Hepatocyte (in vitro differentiated cells): ENCODE results near the gene KRT6B. TPM values are rescaled to one million over a fixed set of nuclear protein-coding genes. Genes with fewer than 3 reads are reported as not detected.

ENCODE experiments used
- DNase-seq: peaks from one replicate; pipeline ENCODE4 v3.0.0-alpha.2; 2016; ENCODE audit warnings: low spot score
- H2AFZ ChIP-seq: fragments of 200-600 bp; sonication (generic); 2 replicates; pipeline ENCODE4 v1.6.0; 2016; ENCODE audit warnings: antibody characterized with exemption, mild to moderate bottlenecking
- H3K27ac ChIP-seq: fragments of 200-600 bp; sonication (generic); 2 replicates; pipeline ENCODE4 v1.5.1; 2016; ENCODE audit warnings: mild to moderate bottlenecking
- H3K27me3 ChIP-seq: fragments of 200-600 bp; sonication (generic); 2 replicates; pipeline ENCODE4 v1.6.1; 2016
- H3K36me3 ChIP-seq: fragments of 200-600 bp; sonication (generic); replicated peaks from 2 replicates; pipeline ENCODE4 v1.5.1; 2016; ENCODE audit warnings: low read depth; ENCODE audit not compliant: insufficient read depth
- H3K4me1 ChIP-seq: fragments of 200-600 bp; sonication (generic); 2 replicates; pipeline ENCODE4 v1.5.1; 2016; ENCODE audit warnings: mild to moderate bottlenecking, moderate library complexity; ENCODE audit not compliant: insufficient read depth
- H3K4me2 ChIP-seq: fragments of 200-600 bp; sonication (generic); 2 replicates; pipeline ENCODE4 v1.6.0; 2016
- H3K4me3 ChIP-seq: fragments of 200-600 bp; sonication (generic); 2 replicates; pipeline ENCODE4 v1.5.1; 2016; ENCODE audit warnings: mild to moderate bottlenecking
- H3K79me2 ChIP-seq: fragments of 200-600 bp; sonication (generic); 2 replicates; pipeline ENCODE4 v1.6.0; 2017; ENCODE audit warnings: mild to moderate bottlenecking
- H3K9me2 ChIP-seq: fragments of 200-600 bp; sonication (generic); replicated peaks from 2 replicates; pipeline ENCODE4 v1.6.0; 2017; ENCODE audit warnings: mild to moderate bottlenecking; ENCODE audit not compliant: insufficient read depth
- H3K9me3 ChIP-seq: fragments of 200-600 bp; sonication (generic); 2 replicates; pipeline ENCODE4 v1.5.1; 2016; ENCODE audit warnings: low read depth, mild to moderate bottlenecking
- H4K20me1 ChIP-seq: fragments of 200-600 bp; sonication (generic); 2 replicates; pipeline ENCODE4 v1.6.0; 2016; ENCODE audit warnings: mild to moderate bottlenecking; ENCODE audit not compliant: insufficient read depth, poor library complexity, severe bottlenecking
- EZH2 ChIP-seq: fragments of 200-600 bp; sonication (generic); IDR thresholded peaks from 2 replicates; pipeline ENCODE4 v1.6.1; 2016; ENCODE audit warnings: antibody characterized with exemption, mild to moderate bottlenecking, borderline replicate concordance
- EZH2phosphoT487 ChIP-seq: fragments of 200-600 bp; sonication (generic); IDR thresholded peaks from one replicate; pipeline ENCODE4 v1.6.1; 2018; ENCODE audit warnings: antibody characterized with exemption, mild to moderate bottlenecking, low read depth, moderate library complexity; ENCODE audit not compliant: unreplicated experiment, severe bottlenecking
- WGBS: methylation state at CpG from one replicate; pipeline ENCODE4 v1.1.6; 2016; ENCODE audit warnings: low lambda C conversion rate; ENCODE audit errors: missing lambda C conversion rate; 5-methylcytosine and 5-hydroxymethylcytosine counted together
- polyA plus RNA-seq: library from polyadenylated mRNA; unstranded; fragments of >200 nt; fragmentation: Nextera tagmentation; extraction: Ambion mirVana; gene quantifications from 2 replicates; pipeline ENCODE4 v1.2.1, GENCODE V29; 2016
- total RNA-seq: library from RNA; depleted of rRNA; stranded (reverse); fragments of >200 nt; gene quantifications from 2 replicates; pipeline ENCODE4 v1.2.3, GENCODE V29; 2014
- TF ChIP-seq, protein P1 (sequence below): fragments of 200-600 bp; sonication (generic); IDR thresholded peaks from 2 replicates; pipeline ENCODE4 v1.5.1; 2016; ENCODE audit warnings: antibody characterized with exemption, mild to moderate bottlenecking; ENCODE audit not compliant: poor library complexity

Gene KRT6B
- total and polyA plus RNA-seq, 2 experiments from 2014 or later: 0.42 TPM; not detected in 1

- Histone ChIP-seq H3K27ac (no peak overlapping the region), H3K9me3 (no peaks in the 10 kb centered on the region), H3K4me2 (no peak overlapping the region), H3K4me3 (no peak overlapping the region), H2AFZ (no peak overlapping the region), H3K36me3 (no peaks in the 10 kb centered on the region), H3K79me2 (no peaks in the 10 kb centered on the region), H4K20me1 (no peaks in the 10 kb centered on the region), H3K9me2 (no peaks in the 10 kb centered on the region), H3K27me3 (no peaks in the 10 kb centered on the region), H3K4me1 (peaks cover 24% of the 10 kb centered on the region)
- 93% methylated on average over 8 of the region's 8 CpGs for WGBS
- TF ChIP-seq EZH2: no peak
- TF ChIP-seq EZH2phosphoT487: no peak
- TF ChIP-seq, protein P1, sequence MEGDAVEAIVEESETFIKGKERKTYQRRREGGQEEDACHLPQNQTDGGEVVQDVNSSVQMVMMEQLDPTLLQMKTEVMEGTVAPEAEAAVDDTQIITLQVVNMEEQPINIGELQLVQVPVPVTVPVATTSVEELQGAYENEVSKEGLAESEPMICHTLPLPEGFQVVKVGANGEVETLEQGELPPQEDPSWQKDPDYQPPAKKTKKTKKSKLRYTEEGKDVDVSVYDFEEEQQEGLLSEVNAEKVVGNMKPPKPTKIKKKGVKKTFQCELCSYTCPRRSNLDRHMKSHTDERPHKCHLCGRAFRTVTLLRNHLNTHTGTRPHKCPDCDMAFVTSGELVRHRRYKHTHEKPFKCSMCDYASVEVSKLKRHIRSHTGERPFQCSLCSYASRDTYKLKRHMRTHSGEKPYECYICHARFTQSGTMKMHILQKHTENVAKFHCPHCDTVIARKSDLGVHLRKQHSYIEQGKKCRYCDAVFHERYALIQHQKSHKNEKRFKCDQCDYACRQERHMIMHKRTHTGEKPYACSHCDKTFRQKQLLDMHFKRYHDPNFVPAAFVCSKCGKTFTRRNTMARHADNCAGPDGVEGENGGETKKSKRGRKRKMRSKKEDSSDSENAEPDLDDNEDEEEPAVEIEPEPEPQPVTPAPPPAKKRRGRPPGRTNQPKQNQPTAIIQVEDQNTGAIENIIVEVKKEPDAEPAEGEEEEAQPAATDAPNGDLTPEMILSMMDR: no peak
- no peak for DNase-seq
Measured at GRCh38 chr12:52438305-52439301, 13.3 kb downstream of the KRT6B start.

DNA sequence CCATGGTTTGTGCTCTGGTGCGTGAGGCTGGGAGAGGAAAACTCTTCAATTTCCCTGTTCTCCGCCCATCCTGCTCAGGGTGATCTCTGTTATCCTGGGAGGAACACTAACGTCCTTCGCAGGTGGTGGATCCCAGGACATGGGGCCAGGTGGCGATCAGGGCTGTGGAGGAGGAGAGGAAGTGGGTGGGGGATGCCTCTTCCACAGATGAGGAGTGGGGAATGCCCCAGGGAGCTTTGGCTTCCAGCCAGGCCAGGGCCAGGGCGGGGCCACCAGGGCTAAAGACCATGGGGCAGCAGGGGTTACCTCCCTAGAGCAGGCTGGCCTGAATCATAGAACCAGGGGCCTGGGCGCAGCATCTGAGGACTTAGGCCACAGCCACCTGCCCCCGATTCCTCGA lies 14.4 kb downstream of the KRT6B start:
- no peaks in the 10 kb centered on the region for H3K9me3 ChIP-seq
- no peaks in the 10 kb centered on the region for H3K79me2 ChIP-seq
- WGBS: 92% methylated on average over 9 of the region's 9 CpGs
- H3K9me2 ChIP-seq: no peaks in the 10 kb centered on the region
- no peaks in the 10 kb centered on the region for H3K27me3 ChIP-seq
- H4K20me1 ChIP-seq: no peaks in the 10 kb centered on the region
- H2AFZ ChIP-seq: no peak overlapping the region
- H3K36me3 ChIP-seq: no peaks in the 10 kb centered on the region
- no peak overlapping the region for H3K4me3 ChIP-seq
- H3K27ac ChIP-seq: no peak overlapping the region
- DNase-seq: no peak
- peaks cover 17% of the 10 kb centered on the region for H3K4me1 ChIP-seq
- H3K4me2 ChIP-seq: no peak overlapping the region
- no peak for TF ChIP-seq EZH2
- TF ChIP-seq, protein P1: no peak
- TF ChIP-seq EZH2phosphoT487: no peak

- H4K20me1 ChIP-seq: no peaks in the 10 kb centered on the region
- no peak for TF ChIP-seq EZH2
- no peak for TF ChIP-seq EZH2phosphoT487
- TF ChIP-seq, protein P1: no peak
- no peak overlapping the region for H2AFZ ChIP-seq
- H3K9me2 ChIP-seq: no peaks in the 10 kb centered on the region
- H3K79me2 ChIP-seq: no peaks in the 10 kb centered on the region
- peaks cover 11% of the 10 kb centered on the region for H3K4me1 ChIP-seq
- no peak for DNase-seq
- 53% methylated on average over 9 of the region's 9 CpGs for WGBS
- H3K27ac ChIP-seq: no peak overlapping the region
- no peak overlapping the region for H3K4me3 ChIP-seq
- H3K36me3 ChIP-seq: no peaks in the 10 kb centered on the region
- H3K27me3 ChIP-seq: no peaks in the 10 kb centered on the region
- H3K4me2 ChIP-seq: no peak overlapping the region
- H3K9me3 ChIP-seq: no peaks in the 10 kb centered on the region
Measured at GRCh38 chr12:52436828-52437474, 15.0 kb downstream of the KRT6B start.
